Measurements from ENCODE around the gene MPHOSPH8. TPM values are rescaled to one million over a fixed set of nuclear protein-coding genes. Genes with fewer than 3 reads are reported as not detected.

MPHOSPH8 gene
- total RNA-seq, 1 experiment from 2014 or later: 29.1 TPM

GRCh38 chr13:19607523-19608078 lies 25.9 kb upstream of the MPHOSPH8 start:
- H3K36me3 ChIP-seq (ENCODE audit: insufficient read depth, low read length, poor library complexity, severe bottlenecking): no peaks in the 10 kb centered on the region
- H3K4me3 ChIP-seq (ENCODE audit: low read depth, low read length, poor library complexity, severe bottlenecking): no peak overlapping the region
- TF ChIP-seq EZH2 (IDR thresholded peaks at IDR 0.05; ENCODE audit: borderline replicate concordance, low read depth, low read length, poor library complexity, severe bottlenecking) (no peak), CTCF (conservative IDR thresholded peaks at IDR 0.05; ENCODE audit: low read depth, low read length) (no peak)
- no peak for DNase-seq (ENCODE audit: low spot score)
- CTCF ChIA-PET: no interaction called here
- POLR2A ChIA-PET (ENCODE audit: low non-redundant PET): no interaction called here
- no peaks in the 10 kb centered on the region for H3K9me3 ChIP-seq (ENCODE audit: low read depth, low read length, poor library complexity, severe bottlenecking)
- intact Hi-C loops (cut with micrococcal nuclease; ENCODE audit: unreplicated experiment): no loop called here
- peaks cover 2% of the 10 kb centered on the region for H3K4me1 ChIP-seq (ENCODE audit: insufficient read depth, low read length, poor library complexity, severe bottlenecking)
- H3K27me3 ChIP-seq (replicated peaks; ENCODE audit: insufficient read depth, low read depth, low read length, poor library complexity): no peaks in the 10 kb centered on the region
- BruUV-seq (replicated peaks): no TSS peak
- H3K27ac ChIP-seq (ENCODE audit: low read depth, low read length, poor library complexity, severe bottlenecking): no peak overlapping the region

DNA sequence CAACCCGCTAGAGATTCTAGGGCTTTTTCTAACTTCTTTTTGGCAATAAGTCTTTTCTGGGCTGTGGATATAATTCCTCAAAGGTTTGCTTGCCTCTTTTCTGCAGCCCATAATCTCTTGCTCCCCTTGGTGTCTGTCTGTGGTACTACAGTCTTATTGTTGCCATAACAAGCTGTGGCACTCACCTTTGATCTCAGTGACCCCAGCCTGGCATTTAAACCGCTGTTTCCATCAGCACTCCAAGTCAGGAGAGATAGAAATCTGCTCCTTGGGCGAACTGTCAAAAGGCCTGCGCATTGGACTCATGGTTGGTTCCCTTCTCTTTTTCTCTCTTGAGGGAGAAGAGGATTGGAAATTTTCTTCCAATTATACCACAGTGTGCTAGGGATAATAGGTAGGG lies 14.5 kb upstream of the MPHOSPH8 start:
- peak; percentile 34 for DNase-seq (ENCODE audit: low spot score)
- Histone ChIP-seq H3K9me3 (ENCODE audit: low read depth, low read length, poor library complexity, severe bottlenecking) (peaks cover 10% of the 10 kb centered on the region), H3K36me3 (ENCODE audit: insufficient read depth, low read length, poor library complexity, severe bottlenecking) (no peaks in the 10 kb centered on the region), H3K27ac (ENCODE audit: low read depth, low read length, poor library complexity, severe bottlenecking) (no peak overlapping the region), H3K27me3 (replicated peaks; ENCODE audit: insufficient read depth, low read depth, low read length, poor library complexity) (no peaks in the 10 kb centered on the region), H3K4me3 (ENCODE audit: low read depth, low read length, poor library complexity, severe bottlenecking) (no peak overlapping the region), H3K4me1 (ENCODE audit: insufficient read depth, low read length, poor library complexity, severe bottlenecking) (no peaks in the 10 kb centered on the region)
- ChIA-PET CTCF (interaction anchor here (0.8 kb wide), 1 partner anchor 8 kb away, joined by 4 read pairs; no protein-coding TSS in a partner anchor), POLR2A (ENCODE audit: low non-redundant PET) (no interaction called here)
- intact Hi-C loops (cut with micrococcal nuclease; ENCODE audit: unreplicated experiment): no loop called here
- BruUV-seq (replicated peaks): no TSS peak
- TF ChIP-seq EZH2 (IDR thresholded peaks at IDR 0.05; ENCODE audit: borderline replicate concordance, low read depth, low read length, poor library complexity, severe bottlenecking) (no peak), CTCF (conservative IDR thresholded peaks at IDR 0.05; ENCODE audit: low read depth, low read length) (peak; percentile 53)

DNA sequence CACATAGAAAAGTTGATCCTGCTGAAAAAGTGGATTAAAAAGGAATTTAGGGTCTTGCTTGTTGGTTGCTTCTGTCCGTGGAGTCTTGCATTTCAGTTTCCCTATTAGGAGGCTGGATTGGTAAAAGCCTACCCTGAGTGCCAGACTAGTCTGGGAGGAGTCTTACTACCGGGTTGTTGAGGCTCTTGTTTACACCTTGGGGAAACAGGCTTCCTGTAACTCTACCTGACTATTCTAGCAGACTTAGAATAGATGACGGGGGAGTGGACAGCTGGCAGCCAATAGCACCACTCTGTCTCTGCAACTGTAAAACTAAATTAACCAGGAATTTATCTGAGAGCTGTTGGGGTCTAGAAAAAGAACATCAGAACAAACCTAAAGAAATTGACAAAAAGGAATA lies 11.3 kb upstream of the MPHOSPH8 start:
- TF ChIP-seq CTCF (conservative IDR thresholded peaks at IDR 0.05; ENCODE audit: low read depth, low read length) (no peak), EZH2 (IDR thresholded peaks at IDR 0.05; ENCODE audit: borderline replicate concordance, low read depth, low read length, poor library complexity, severe bottlenecking) (no peak)
- CTCF ChIA-PET: no interaction called here
- Histone ChIP-seq H3K36me3 (ENCODE audit: insufficient read depth, low read length, poor library complexity, severe bottlenecking) (no peaks in the 10 kb centered on the region), H3K27ac (ENCODE audit: low read depth, low read length, poor library complexity, severe bottlenecking) (no peak overlapping the region), H3K27me3 (replicated peaks; ENCODE audit: insufficient read depth, low read depth, low read length, poor library complexity) (no peaks in the 10 kb centered on the region), H3K4me3 (ENCODE audit: low read depth, low read length, poor library complexity, severe bottlenecking) (no peak overlapping the region), H3K4me1 (ENCODE audit: insufficient read depth, low read length, poor library complexity, severe bottlenecking) (no peaks in the 10 kb centered on the region), H3K9me3 (ENCODE audit: low read depth, low read length, poor library complexity, severe bottlenecking) (peaks cover 10% of the 10 kb centered on the region)
- POLR2A ChIA-PET (ENCODE audit: low non-redundant PET): no interaction called here
- BruUV-seq (replicated peaks): no TSS peak
- intact Hi-C loops (cut with micrococcal nuclease; ENCODE audit: unreplicated experiment): no loop called here
- DNase-seq (ENCODE audit: low spot score): no peak

Data from A673 (cell line).